HepG2 (cell line): ENCODE results near the gene PRKAR2B. TPM values are rescaled to one million over a fixed set of nuclear protein-coding genes. Genes with fewer than 3 reads are reported as not detected.

Experiments used
- ZNF276 ChIP-seq: sonication (generic); formaldehyde crosslinking; IDR thresholded peaks from 2 replicates; pipeline ENCODE4 v1.4.0; 2020; ENCODE audit warnings: mild to moderate bottlenecking, low read depth, missing genetic modification reagents
- ZNF513 ChIP-seq: sonication (generic); formaldehyde crosslinking; conservative IDR thresholded peaks from 2 replicates; pipeline ENCODE4 v1.5.0; 2020; ENCODE audit warnings: missing genetic modification reagents
- ZNF616 ChIP-seq: sonication (generic); formaldehyde crosslinking; IDR thresholded peaks from 2 replicates; pipeline ENCODE4 v1.5.0; 2020; ENCODE audit warnings: low read depth, mild to moderate bottlenecking, missing genetic modification reagents
- ZNF710 ChIP-seq: sonication (generic); formaldehyde crosslinking; IDR thresholded peaks from 2 replicates; pipeline ENCODE4 v1.5.0; 2020; ENCODE audit warnings: mild to moderate bottlenecking, missing genetic modification reagents, borderline replicate concordance
- polyA plus RNA-seq, 8 experiments: library from polyadenylated mRNA; depleted of rRNA in 3 of 8; stranded (reverse) in 7 of 8; unstranded in 1 of 8; fragments of >200 nt; fragmentation: Illumina TruSeq in 4 of 8; extraction: Trizol in 4 of 8; gene quantifications; 2 replicates each; pipeline versions ENCODE4 v1.2.1 to v1.2.3, GENCODE V29; 2011 to 2016; ENCODE audit warnings: low read depth in 4 of 8, missing spikeins in 1 of 8, mixed read lengths in 1 of 8; ENCODE audit not compliant: insufficient read depth in 1 of 8
- total RNA-seq, 5 experiments: library from RNA; depleted of rRNA; stranded (reverse); fragments of >200 nt; fragmentation: Illumina TruSeq; extraction: Trizol; gene quantifications; 2 replicates each; pipeline ENCODE4 v1.2.3, GENCODE V29; 2016; ENCODE audit warnings: low read depth in 1 of 5

The PRKAR2B gene
- total and polyA plus RNA-seq, 2 of the 13 experiments (the other 11 are each of a cell fraction or from before 2014, with no cell fraction given): not detected

- no peak for TF ChIP-seq ZNF276 (CRISPR knock-in tag)
- TF ChIP-seq ZNF616 (CRISPR knock-in tag): no peak
- TF ChIP-seq ZNF513 (CRISPR knock-in tag): no peak
- no peak for TF ChIP-seq ZNF710 (CRISPR knock-in tag)
- TF ChIP-seq, all 625 proteins: peak for 0
These were observed 152.5 kb downstream of the PRKAR2B start (continued) for GRCh38 chr7:107196834-107197610.
